Transverse colon (tissue), 4 donors: ENCODE measurements around the gene SPEM2.

ENCODE experiments used
- EP300 ChIP-seq: sonication (generic); formaldehyde crosslinking; IDR thresholded peaks from one replicate; pipeline ENCODE4 v1.6.1; 2017; ENCODE audit warnings: antibody characterized with exemption, low read depth
- POLR2A ChIP-seq: fragments of 450-650 bp; IDR thresholded peaks from one replicate; pipeline ENCODE4 v1.6.1; 2016; ENCODE audit warnings: antibody characterized with exemption, mild to moderate bottlenecking, moderate library complexity
- POLR2AphosphoS5 ChIP-seq, 3 donors: sonication (generic); formaldehyde crosslinking; IDR thresholded peaks; one replicate each; pipeline ENCODE4 v1.6.1; 2016; ENCODE audit warnings: antibody characterized with exemption in 3 of 3
- TF ChIP-seq, protein P1 (sequence below), 5 experiments: fragments of 200-600 bp in 3 of 5; fragments of 450-650 bp in 2 of 5; sonication (generic) in 3 of 5; IDR thresholded peaks; 1 replicate in 2 of 5; 2 replicates in 3 of 5; pipeline ENCODE4 v1.5.1; 2016 to 2017; ENCODE audit warnings: antibody characterized with exemption in 5 of 5, inconsistent platforms in 3 of 5, mild to moderate bottlenecking in 2 of 5, moderate library complexity in 1 of 5

DNA sequence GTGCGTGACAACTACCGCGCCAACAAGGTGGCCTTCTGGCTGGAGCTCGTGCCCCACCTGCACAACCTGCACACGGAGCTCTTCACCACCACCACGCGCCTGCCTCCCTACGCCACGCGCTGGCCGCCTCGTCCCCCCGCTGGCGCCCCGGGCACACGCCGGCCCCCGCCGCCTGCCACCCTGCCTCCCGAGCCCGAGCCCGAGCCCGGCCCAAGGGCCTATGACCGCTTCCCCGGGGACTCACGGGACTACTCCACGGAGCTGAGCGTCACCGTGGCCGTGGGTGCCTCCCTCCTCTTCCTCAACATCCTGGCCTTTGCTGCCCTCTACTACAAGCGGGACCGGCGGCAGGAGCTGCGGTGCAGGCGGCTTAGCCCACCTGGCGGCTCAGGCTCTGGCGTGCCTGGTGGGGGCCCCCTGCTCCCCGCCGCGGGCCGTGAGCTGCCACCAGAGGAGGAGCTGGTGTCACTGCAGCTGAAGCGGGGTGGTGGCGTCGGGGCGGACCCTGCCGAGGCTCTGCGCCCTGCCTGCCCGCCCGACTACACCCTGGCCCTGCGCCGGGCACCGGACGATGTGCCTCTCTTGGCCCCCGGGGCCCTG, 8.3 kb upstream of the SPEM2 start:
- TF ChIP-seq, protein P1, sequence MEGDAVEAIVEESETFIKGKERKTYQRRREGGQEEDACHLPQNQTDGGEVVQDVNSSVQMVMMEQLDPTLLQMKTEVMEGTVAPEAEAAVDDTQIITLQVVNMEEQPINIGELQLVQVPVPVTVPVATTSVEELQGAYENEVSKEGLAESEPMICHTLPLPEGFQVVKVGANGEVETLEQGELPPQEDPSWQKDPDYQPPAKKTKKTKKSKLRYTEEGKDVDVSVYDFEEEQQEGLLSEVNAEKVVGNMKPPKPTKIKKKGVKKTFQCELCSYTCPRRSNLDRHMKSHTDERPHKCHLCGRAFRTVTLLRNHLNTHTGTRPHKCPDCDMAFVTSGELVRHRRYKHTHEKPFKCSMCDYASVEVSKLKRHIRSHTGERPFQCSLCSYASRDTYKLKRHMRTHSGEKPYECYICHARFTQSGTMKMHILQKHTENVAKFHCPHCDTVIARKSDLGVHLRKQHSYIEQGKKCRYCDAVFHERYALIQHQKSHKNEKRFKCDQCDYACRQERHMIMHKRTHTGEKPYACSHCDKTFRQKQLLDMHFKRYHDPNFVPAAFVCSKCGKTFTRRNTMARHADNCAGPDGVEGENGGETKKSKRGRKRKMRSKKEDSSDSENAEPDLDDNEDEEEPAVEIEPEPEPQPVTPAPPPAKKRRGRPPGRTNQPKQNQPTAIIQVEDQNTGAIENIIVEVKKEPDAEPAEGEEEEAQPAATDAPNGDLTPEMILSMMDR (IDR thresholded peaks at IDR 0.05): no peak
- no peak for TF ChIP-seq EP300
- TF ChIP-seq POLR2A: no peak
- TF ChIP-seq POLR2AphosphoS5 (IDR thresholded peaks at IDR 0.05): no peak
